Kidney (tissue), 14 donors: ENCODE data around the gene DNMT1. TPM values are rescaled to one million over a fixed set of nuclear protein-coding genes. Genes with fewer than 3 reads are reported as not detected.

Experiments
- DNase-seq, 5 donors: peaks; one replicate each; pipeline ENCODE4 v3.0.0-alpha.2; 2013 to 2020
- FAIRE-seq: peaks from 2 replicates; lab custom pipeline; 2012; peaks lifted over from hg19 to GRCh38; lab: Jason Lieb, UNC
- H3K27ac ChIP-seq, 2 donors: one replicate each; pipeline ENCODE4 v1.7.0; 2013; ENCODE audit warnings: low read depth in 2 of 2, low read length in 2 of 2, inconsistent platforms in 1 of 2
- H3K27me3 ChIP-seq: one replicate; pipeline ENCODE4 v1.7.1; 2013; ENCODE audit warnings: low read length, inconsistent platforms; ENCODE audit not compliant: control insufficient read depth, insufficient read depth
- H3K36me3 ChIP-seq, 3 donors: one replicate each; pipeline versions ENCODE4 v1.7.0 to v1.7.1; 2013; ENCODE audit warnings: low read length in 3 of 3, control low read depth in 1 of 3, inconsistent platforms in 1 of 3; ENCODE audit not compliant: insufficient read depth in 3 of 3, control insufficient read depth in 2 of 3
- H3K4me1 ChIP-seq, 3 donors: one replicate each; pipeline versions ENCODE4 v1.7.0 to v1.7.1; 2013; ENCODE audit warnings: low read length in 3 of 3, inconsistent platforms in 1 of 3, low read depth in 1 of 3; ENCODE audit not compliant: control insufficient read depth in 2 of 3, insufficient read depth in 2 of 3
- H3K4me3 ChIP-seq, 3 donors: one replicate each; pipeline versions ENCODE4 v1.7.0 to v1.8.1; 2013; ENCODE audit warnings: low read length in 3 of 3, control low read depth in 1 of 3, inconsistent platforms in 1 of 3
- H3K9ac ChIP-seq, 3 donors: one replicate each; pipeline versions ENCODE4 v1.7.0 to v1.7.1; 2013; ENCODE audit warnings: low read length in 3 of 3, control low read depth in 1 of 3, inconsistent platforms in 1 of 3
- H3K9me3 ChIP-seq, 3 donors: one replicate each; pipeline versions ENCODE4 v1.7.0 to v1.7.1; 2013; ENCODE audit warnings: low read length in 3 of 3, control low read depth in 1 of 3, inconsistent platforms in 1 of 3; ENCODE audit not compliant: control insufficient read depth in 2 of 3, insufficient read depth in 1 of 3
- CTCF ChIP-seq: IDR thresholded peaks from 3 replicates; pipeline ENCODE4 v1.5.1; 2012; ENCODE audit warnings: mild to moderate bottlenecking, moderate library complexity, borderline replicate concordance; ENCODE audit not compliant: insufficient read depth; ENCODE audit errors: extremely low read depth
- intact Hi-C: fragments of 100-400 bp; cut with DNase I; formaldehyde crosslinking; loops from one replicate; pipeline ENCODE4 v1.11.1; 2022
- polyA plus RNA-seq: library from polyadenylated mRNA; stranded (reverse); fragments of 350-450 nt; fragmentation: Illumina TruSeq; extraction: RNeasy Lipid Tissue Mini Kit (QIAGEN cat#74804); gene quantifications from one replicate; pipeline ENCODE4 v1.2.3, GENCODE V29; 2014; ENCODE audit warnings: low read depth, low replicate concordance; ENCODE audit not compliant: insufficient read depth
- total RNA-seq: library from RNA; stranded (reverse); fragmentation: NEBNext Ultra II Directional; extraction: Animal tissue kit (Norgen Biotek cat#: 25700); gene quantifications from one replicate; pipeline ENCODE4 v1.2.1, GENCODE V29; 2021
- donor health status: control.
- donor health status: control.
- donor health status: control.
- donor health status: control.
- donor health status: control.
- donor health status: DM: yes; HTN: yes; CAD: no.
- donor health status: Normal renal cell carcinoma (clear cell type).

DNMT1 gene
- total and polyA plus RNA-seq, 2 donors from 2014 or later, result 15.3 to 64.6 TPM

DNA sequence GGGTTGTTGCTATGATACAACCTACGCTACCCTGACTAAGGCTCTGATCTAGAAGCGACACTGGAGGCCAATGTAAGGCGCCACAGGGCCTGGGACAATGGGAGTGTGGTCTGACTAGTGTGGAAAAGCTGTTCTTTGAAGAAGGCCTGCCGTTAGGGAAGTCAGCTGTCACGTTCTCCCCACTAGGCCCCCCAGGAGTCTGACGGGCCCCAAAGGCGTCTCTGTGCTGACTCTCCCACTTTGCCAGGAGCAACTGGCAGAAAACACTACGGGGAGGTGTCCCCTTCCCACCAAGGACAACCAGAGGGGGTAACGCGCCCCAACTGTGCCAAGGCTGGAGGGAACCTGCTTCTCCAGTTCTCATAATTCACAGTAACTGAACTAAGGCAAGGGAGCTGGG lies 49.7 kb downstream of the DNMT1 start:
- TF ChIP-seq CTCF, result no peak
- FAIRE-seq, result no peak
- H3K27ac ChIP-seq, result no peak overlapping the region
- H3K36me3 ChIP-seq, result peaks cover 8 to 50% (median 25%) of the 10 kb centered on the region in 3 donors
- H3K9me3 ChIP-seq, result no peaks in the 10 kb centered on the region
- intact Hi-C loops, result no loop called here
- DNase-seq, result no peak
- H3K4me1 ChIP-seq, result no peaks in the 10 kb centered on the region
- H3K27me3 ChIP-seq, result no peaks in the 10 kb centered on the region
- H3K9ac ChIP-seq, result no peak overlapping the region
- no peak overlapping the region for H3K4me3 ChIP-seq

DNA sequence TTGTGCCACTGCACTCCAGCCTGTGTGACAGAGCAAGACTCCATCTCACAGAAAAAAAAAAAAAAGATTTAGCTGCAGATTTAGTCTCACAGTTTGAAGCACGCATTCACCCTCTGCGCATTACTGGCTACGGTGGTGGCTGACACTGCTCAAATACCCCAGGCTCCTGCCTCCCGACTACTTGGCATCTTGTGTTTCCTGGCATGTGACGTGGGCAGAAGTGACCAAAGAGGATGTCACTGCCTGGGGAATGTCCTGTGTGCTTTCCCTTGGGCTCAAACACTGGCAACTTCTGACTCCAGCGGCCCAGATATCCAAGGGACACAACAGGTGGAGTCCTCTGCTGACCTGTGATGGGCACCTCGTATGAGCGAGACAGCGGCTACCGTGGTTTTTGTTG lies 50.4 kb downstream of the DNMT1 start:
- FAIRE-seq (no peak), DNase-seq (no peak)
- H3K27ac ChIP-seq, result no peak overlapping the region
- intact Hi-C loops, result no loop called here
- no peak for TF ChIP-seq CTCF
- no peaks in the 10 kb centered on the region for H3K9me3 ChIP-seq
- H3K27me3 ChIP-seq, result no peaks in the 10 kb centered on the region
- H3K36me3 ChIP-seq, result peaks cover 8 to 44% (median 22%) of the 10 kb centered on the region in 3 donors
- H3K4me3 ChIP-seq, result no peak overlapping the region
- no peaks in the 10 kb centered on the region for H3K4me1 ChIP-seq
- H3K9ac ChIP-seq, result no peak overlapping the region

DNA sequence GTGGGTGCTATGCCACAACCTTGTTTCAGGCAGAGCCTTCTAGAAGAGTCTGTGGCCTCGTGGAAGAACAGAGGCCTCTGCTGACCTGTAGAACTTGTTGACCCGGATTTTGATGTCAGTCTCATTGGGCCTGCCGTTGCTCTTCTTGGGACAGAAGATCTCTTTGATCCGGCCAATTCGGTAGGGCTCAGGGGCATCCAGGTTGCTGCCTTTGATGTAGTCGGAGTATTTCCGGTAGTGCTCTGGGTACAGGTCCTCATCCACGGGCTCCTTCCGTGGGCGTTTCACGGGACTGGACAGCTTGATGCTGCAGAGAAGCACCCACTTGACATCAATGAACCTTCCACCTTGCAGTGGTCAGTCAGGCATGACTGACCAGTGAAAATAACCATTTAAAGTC lies 51.1 kb downstream of the DNMT1 start:
- TF ChIP-seq CTCF, result no peak
- H3K4me1 ChIP-seq, result no peaks in the 10 kb centered on the region
- intact Hi-C loops, result no loop called here
- no peaks in the 10 kb centered on the region for H3K9me3 ChIP-seq
- H3K9ac ChIP-seq, result no peak overlapping the region
- FAIRE-seq, result no peak
- peaks cover 8 to 39% (median 21%) of the 10 kb centered on the region in 3 donors for H3K36me3 ChIP-seq
- DNase-seq, result no peak
- no peak overlapping the region for H3K27ac ChIP-seq
- no peaks in the 10 kb centered on the region for H3K27me3 ChIP-seq
- H3K4me3 ChIP-seq, result no peak overlapping the region
